GM23338 (cell line): ENCODE results near the gene DCAKD. TPM values are rescaled to one million over a fixed set of nuclear protein-coding genes. Genes with fewer than 3 reads are reported as not detected.

Experiments
- ATAC-seq: fragments of 200-7000 bp; cut with Tn5 transposase; 3 replicates; pipeline ENCODE4 v1.9.1; 2020
- DNase-seq: peaks from one replicate; pipeline ENCODE4 v3.0.0-alpha.2; 2015; ENCODE audit warnings: low spot score
- H2AFZ ChIP-seq: fragments of 200-600 bp; sonication (generic); 2 replicates; pipeline ENCODE4 v1.8.0; 2016; ENCODE audit warnings: antibody characterized with exemption, mild to moderate bottlenecking, moderate library complexity
- H3F3A ChIP-seq: fragments of 200-600 bp; sonication (generic); replicated peaks from 2 replicates; pipeline ENCODE4 v1.8.0; 2017; ENCODE audit warnings: antibody characterized with exemption, mixed run types, low read depth
- H3K27ac ChIP-seq: fragments of 200-600 bp; sonication (generic); 2 replicates; pipeline ENCODE4 v1.6.1; 2016; ENCODE audit warnings: low read depth
- H3K27me3 ChIP-seq: fragments of 200-600 bp; sonication (generic); 2 replicates; pipeline ENCODE4 v1.8.0; 2016; ENCODE audit warnings: mild to moderate bottlenecking, mixed run types, moderate library complexity; ENCODE audit not compliant: insufficient read depth
- H3K36me3 ChIP-seq: fragments of 200-600 bp; sonication (generic); 2 replicates; pipeline ENCODE4 v1.8.0; 2016; ENCODE audit warnings: mild to moderate bottlenecking; ENCODE audit not compliant: insufficient read depth
- H3K4me1 ChIP-seq: fragments of 200-600 bp; sonication (generic); 2 replicates; pipeline ENCODE4 v1.8.0; 2016; ENCODE audit warnings: mild to moderate bottlenecking, moderate library complexity; ENCODE audit not compliant: insufficient read depth
- H3K4me2 ChIP-seq: fragments of 200-600 bp; sonication (generic); 2 replicates; pipeline ENCODE4 v1.7.1; 2017; ENCODE audit warnings: mixed run types
- H3K4me3 ChIP-seq: fragments of 200-600 bp; sonication (generic); 2 replicates; pipeline ENCODE4 v1.6.1; 2016; ENCODE audit warnings: mixed run types
- H3K79me2 ChIP-seq: fragments of 200-600 bp; sonication (generic); replicated peaks from 2 replicates; pipeline ENCODE4 v1.8.0; 2017; ENCODE audit warnings: mild to moderate bottlenecking; ENCODE audit not compliant: insufficient read depth
- H3K9me2 ChIP-seq: fragments of 200-600 bp; sonication (generic); 2 replicates; pipeline ENCODE4 v1.8.0; 2017; ENCODE audit not compliant: insufficient read depth
- H4K20me1 ChIP-seq: fragments of 200-600 bp; sonication (generic); replicated peaks from 2 replicates; pipeline ENCODE4 v1.8.0; 2017; ENCODE audit warnings: mild to moderate bottlenecking; ENCODE audit not compliant: insufficient read depth
- H3K27ac Mint-ChIP-seq: 2 replicates; pipeline ENCODE4 v1.8.0; 2020; ENCODE audit warnings: inconsistent platforms, mild to moderate bottlenecking, moderate library complexity, mixed read lengths
- H3K27me3 Mint-ChIP-seq: 3 replicates; pipeline ENCODE4 v1.8.0; 2022; ENCODE audit warnings: low read depth, mild to moderate bottlenecking, moderate library complexity, mixed read lengths, inconsistent platforms; ENCODE audit not compliant: insufficient read depth, poor library complexity
- H3K36me3 Mint-ChIP-seq: 3 replicates; pipeline ENCODE4 v1.8.0; 2021; ENCODE audit warnings: low read depth, mild to moderate bottlenecking, inconsistent platforms, moderate library complexity, mixed read lengths
- H3K4me1 Mint-ChIP-seq: 3 replicates; pipeline ENCODE4 v1.8.0; 2020; ENCODE audit warnings: mild to moderate bottlenecking, inconsistent platforms, mixed read lengths
- H3K4me3 Mint-ChIP-seq: 3 replicates; pipeline ENCODE4 v1.8.0; 2021; ENCODE audit warnings: moderate library complexity, mild to moderate bottlenecking, inconsistent platforms, mixed read lengths
- H3K9me3 Mint-ChIP-seq: 3 replicates; pipeline ENCODE4 v1.8.0; 2020; ENCODE audit warnings: moderate library complexity, mild to moderate bottlenecking, inconsistent platforms, mixed read lengths
- CTCF ChIP-seq, 2 experiments: fragments of 200-600 bp in 1 of 2; sonication (generic) in 1 of 2; conservative IDR thresholded peaks; 2 replicates each; pipeline versions ENCODE4 v1.5.1 to v1.6.1; 2016 to 2017; ENCODE audit warnings: antibody characterized with exemption in 2 of 2, low read depth in 2 of 2, mild to moderate bottlenecking in 2 of 2, moderate library complexity in 1 of 2
- ETS1 ChIP-seq: IDR thresholded peaks from 2 replicates; pipeline ENCODE4 v1.6.1; 2016; ENCODE audit warnings: antibody characterized with exemption
- POLR2AphosphoS5 ChIP-seq: IDR thresholded peaks from 2 replicates; pipeline ENCODE4 v1.6.1; 2016; ENCODE audit warnings: antibody characterized with exemption, low read depth
- REST ChIP-seq: IDR thresholded peaks from one replicate; pipeline ENCODE4 v1.6.1; 2018; ENCODE audit warnings: antibody characterized with exemption; ENCODE audit not compliant: unreplicated experiment
- ZNF114 ChIP-seq: fragments of 250-450 bp; sonication (Bioruptor Pico); IDR thresholded peaks from 2 replicates; pipeline ENCODE4 v1.5.0; 2020; ENCODE audit warnings: mild to moderate bottlenecking, moderate library complexity
- ZNF331 ChIP-seq: fragments of 250-450 bp; sonication (Bioruptor Pico); IDR thresholded peaks from 2 replicates; pipeline ENCODE4 v1.5.0; 2020; ENCODE audit warnings: low read depth, mild to moderate bottlenecking, moderate library complexity
- polyA plus RNA-seq: library from polyadenylated mRNA; unstranded; fragments of >200 nt; fragmentation: Nextera tagmentation; extraction: Ambion mirVana; gene quantifications from 2 replicates; pipeline ENCODE4 v1.2.1, GENCODE V29; 2016
- total RNA-seq: library from RNA; depleted of rRNA; stranded (reverse); fragments of >200 nt; shearing (Covaris generic); gene quantifications from 2 replicates; pipeline ENCODE4 v1.2.3, GENCODE V29; 2014

The DCAKD gene
- total and polyA plus RNA-seq, 2 experiments from 2014 or later: 23.7 to 57.2 TPM

GRCh38 chr17:45008216-45008615 is 43.2 kb downstream of the DCAKD start:
- Histone ChIP-seq H3K27ac (no peak overlapping the region), H2AFZ (peak overlapping the region; percentile 66; the same call in 1 of the 2 replicates), H3K4me3 (no peak overlapping the region), H3F3A (0 out of 2 replicates have a peak, but pooled peaks cover 6% of the 10 kb centered on the region), H3K4me2 (no peak overlapping the region), H3K4me1 (peaks cover 25% of the 10 kb centered on the region), H3K27me3 (no peaks in the 10 kb centered on the region), H3K36me3 (no peaks in the 10 kb centered on the region), H3K79me2 (no peaks in the 10 kb centered on the region), H4K20me1 (no peaks in the 10 kb centered on the region), H3K9me2 (no peaks in the 10 kb centered on the region)
- no peak overlapping the region; the same call in 2 of the 3 replicates for H3K4me3 Mint-ChIP-seq
- peaks cover 18% of the 10 kb centered on the region for H3K27me3 Mint-ChIP-seq
- DNase-seq (no peak), ATAC-seq (no peak; the same call in 2 of the 3 replicates)
- H3K4me1 Mint-ChIP-seq: peaks cover 35% of the 10 kb centered on the region
- no peak overlapping the region for H3K27ac Mint-ChIP-seq
- TF ChIP-seq REST (no peak), ETS1 (no peak), POLR2AphosphoS5 (no peak), ZNF331 (CRISPR knock-in tag) (no peak)
- no peaks in the 10 kb centered on the region for H3K9me3 Mint-ChIP-seq
- H3K36me3 Mint-ChIP-seq: no peaks in the 10 kb centered on the region

GRCh38 chr17:45006927-45007461 is 44.4 kb downstream of the DCAKD start:
- peak overlapping the region; percentile 23; the same call in 1 of the 2 replicates for H3K4me2 ChIP-seq
- no peaks in the 10 kb centered on the region for H3K36me3 ChIP-seq
- Mint-ChIP-seq H3K36me3 (no peaks in the 10 kb centered on the region), H3K27ac (no peak overlapping the region; the same call in 1 of the 2 replicates), H3K9me3 (no peaks in the 10 kb centered on the region), H3K4me1 (peaks cover 34% of the 10 kb centered on the region), H3K4me3 (no peak overlapping the region), H3K27me3 (peaks cover 26% of the 10 kb centered on the region)
- H2AFZ ChIP-seq: peak overlapping the region; percentile 85
- no peaks in the 10 kb centered on the region for H3K79me2 ChIP-seq
- no peaks in the 10 kb centered on the region for H3K27me3 ChIP-seq
- 0 out of 2 replicates have a peak, but pooled peaks cover 6% of the 10 kb centered on the region for H3F3A ChIP-seq
- ATAC-seq: peak; percentile 70
- peaks cover 25% of the 10 kb centered on the region for H3K4me1 ChIP-seq
- H4K20me1 ChIP-seq: no peaks in the 10 kb centered on the region
- peak; percentile 71 for DNase-seq
- TF ChIP-seq CTCF (conservative IDR thresholded peaks at IDR 0.05; ENCODE audit: low read depth in 2 of 2) (peak in 1 of 2 experiments; percentile 58; a peak in 3 of 4 replicates), ZNF114 (CRISPR knock-in tag) (no peak)
- no peak overlapping the region for H3K4me3 ChIP-seq
- no peak overlapping the region for H3K27ac ChIP-seq
- no peaks in the 10 kb centered on the region for H3K9me2 ChIP-seq
